Activated CD8-positive, alpha-beta memory T cell treated with anti-CD3 and anti-CD28 coated beads, Interleukin-2, amount 50 U/mL, for 24 hours (primary cell): ENCODE data around the gene TMEM267.
"Not testable (repeated sequence)": the region's sequence is repeated elsewhere in the genome, so short reads cannot be mapped to it uniquely, and the experiment has no call there.

Experiments
- DNase-seq: peaks from one replicate; pipeline ENCODE4 v3.0.0-alpha.2; 2020; ENCODE audit errors: extremely low read depth

TMEM267 gene

GRCh38 chr5:43456556-43456955 lies 27.1 kb downstream of the TMEM267 start:
- DNase-seq, result no peak

GRCh38 chr5:43441575-43441974 lies 42.1 kb downstream of the TMEM267 start:
- not testable (repeated sequence) for DNase-seq

GRCh38 chr5:43437062-43437660 lies 46.5 kb downstream of the TMEM267 start:
- DNase-seq, result no peak

- DNase-seq, result no peak
Observed at GRCh38 chr5:43433382-43433781, 50.3 kb downstream of the TMEM267 start.

GRCh38 chr5:43432486-43433375 lies 50.9 kb downstream of the TMEM267 start:
- DNase-seq, result no peak

GRCh38 chr5:43429706-43430105 lies 54.0 kb downstream of the TMEM267 start:
- DNase-seq, result no peak

- DNase-seq, result no peak
Observed at GRCh38 chr5:43429016-43429415, 54.6 kb downstream of the TMEM267 start.

GRCh38 chr5:43427306-43427705 lies 56.4 kb downstream of the TMEM267 start:
- DNase-seq, result no peak

GRCh38 chr5:43425983-43426382 lies 57.7 kb downstream of the TMEM267 start:
- DNase-seq, result no peak

GRCh38 chr5:43423086-43423485 lies 60.6 kb downstream of the TMEM267 start:
- DNase-seq, result not testable (repeated sequence)

GRCh38 chr5:43422143-43422542 lies 61.5 kb downstream of the TMEM267 start:
- no peak for DNase-seq

- DNase-seq, result no peak
Observed at GRCh38 chr5:43421450-43422133, 62.1 kb downstream of the TMEM267 start.

- no peak for DNase-seq
Observed at GRCh38 chr5:43420241-43420640, 63.4 kb downstream of the TMEM267 start.

- no peak for DNase-seq
Observed at GRCh38 chr5:43418561-43418960, 65.1 kb downstream of the TMEM267 start.

GRCh38 chr5:43416803-43417394 lies 66.8 kb downstream of the TMEM267 start:
- no peak for DNase-seq

GRCh38 chr5:43415935-43416802 lies 67.5 kb downstream of the TMEM267 start:
- no peak for DNase-seq

- no peak for DNase-seq
Observed at GRCh38 chr5:43413966-43414365, 69.7 kb downstream of the TMEM267 start.

- DNase-seq, result no peak
Observed at GRCh38 chr5:43412644-43413043, 71.0 kb downstream of the TMEM267 start.

GRCh38 chr5:43412156-43412555 lies 71.5 kb downstream of the TMEM267 start, which contains the start of gene CCL28:
Gene CCL28, minus strand, starts transcription at chr5:43412391. Its CDS starts 75 bp downstream, at chr5:43412316.
- DNase-seq, result no peak

- DNase-seq, result no peak
Observed at GRCh38 chr5:43411495-43411894, 72.2 kb downstream of the TMEM267 start.

GRCh38 chr5:43410414-43410813 lies 73.3 kb downstream of the TMEM267 start:
- DNase-seq, result no peak
